Pancreas (tissue), 10 donors: ENCODE data around the gene REPS2. TPM values are rescaled to one million over a fixed set of nuclear protein-coding genes. Genes with fewer than 3 reads are reported as not detected.

Experiments used
- ATAC-seq, 4 donors: fragments of 200-7000 bp; cut with Tn5 transposase; one replicate each; pipeline versions ENCODE4 v1.8.0 to v1.9.1; 2020; ENCODE audit warnings: mild to moderate bottlenecking in 4 of 4, moderate library complexity in 4 of 4
- DNase-seq, 6 donors: peaks; one replicate each; pipeline ENCODE4 v3.0.0-alpha.2; 2020
- FAIRE-seq: peaks from 2 replicates; lab custom pipeline; 2012; peaks lifted over from hg19 to GRCh38; lab: Jason Lieb, UNC
- H3K27ac ChIP-seq, 4 donors: fragments of 200-600 bp; sonication (generic); 1 replicate in 3 of 4; 2 replicates in 1 of 4; pipeline versions ENCODE4 v1.5.0 to v1.8.0; 2020
- H3K27me3 ChIP-seq, 4 donors: fragments of 200-600 bp; one replicate each; pipeline ENCODE4 v1.8.0; 2021
- H3K36me3 ChIP-seq, 3 donors: fragments of 200-600 bp; sonication (generic) in 1 of 3; one replicate each; pipeline versions ENCODE4 v1.5.0 to v1.8.0; 2020 to 2021
- H3K4me1 ChIP-seq, 3 donors: fragments of 200-600 bp; one replicate each; pipeline ENCODE4 v1.8.0; 2021
- H3K4me3 ChIP-seq, 4 donors: fragments of 200-600 bp; sonication (generic) in 2 of 4; one replicate each; pipeline versions ENCODE4 v1.5.0 to v1.8.0; 2020 to 2021
- H3K9me3 ChIP-seq, 4 donors: fragments of 200-600 bp; one replicate each; pipeline ENCODE4 v1.8.0; 2021
- WGBS, 2 donors: extraction: QIAGEN DNeasy Blood & Tissue Kit; methylation state at CpG; one replicate each; pipeline ENCODE4 v1.1.7; 2013; 5-methylcytosine and 5-hydroxymethylcytosine counted together
- intact Hi-C, 3 donors: fragments of 100-400 bp; cut with DNase I; formaldehyde crosslinking; loops; one replicate each; pipeline versions ENCODE4 v1.11.1 to v1.14.2; 2022
- polyA plus RNA-seq, 2 donors: library from polyadenylated mRNA; stranded (reverse); fragments of 200-250 nt; gene quantifications; one replicate each; pipeline ENCODE4 v1.2.3, GENCODE V29; 2013
- total RNA-seq, 6 donors: library from RNA; stranded (reverse); fragmentation: NEBNext Ultra II Directional in 4 of 6; extraction: Animal tissue kit (Norgen Biotek cat#: 25700) in 4 of 6; gene quantifications; one replicate each; pipeline versions ENCODE4 v1.2.1 to v1.2.4, GENCODE V29; 2021 to 2023
- TF ChIP-seq, protein P1 (sequence below), 4 donors: fragments of 200-600 bp; sonication (generic) in 3 of 4; IDR thresholded peaks; one replicate each; pipeline versions ENCODE4 v1.5.0 to v1.8.0; 2021; ENCODE audit warnings: antibody characterized with exemption in 4 of 4
- donor health status: healthy with polysubstance abuse.
- donor health status: DM: no; HTN: no; CAD: no; lungs with moderate emphysema.
- donor health status: DM: no; HTN: no; CAD: no.
- donor health status: control.
- donor health status: control.
- donor health status: Bipolar disorder and iron deficiency.
- donor health status: DM: yes; HTN: yes; CAD: no.
- donor health status: DM: no; HTN: no; CAD: no.
- donor health status: DM: no; HTN: no; CAD: no.
- donor health status: DM: yes; HTN: yes; CAD: no.

REPS2 gene
- total and polyA plus RNA-seq, 8 donors, result 5.2 to 29.3 (median 15.3) TPM

DNA sequence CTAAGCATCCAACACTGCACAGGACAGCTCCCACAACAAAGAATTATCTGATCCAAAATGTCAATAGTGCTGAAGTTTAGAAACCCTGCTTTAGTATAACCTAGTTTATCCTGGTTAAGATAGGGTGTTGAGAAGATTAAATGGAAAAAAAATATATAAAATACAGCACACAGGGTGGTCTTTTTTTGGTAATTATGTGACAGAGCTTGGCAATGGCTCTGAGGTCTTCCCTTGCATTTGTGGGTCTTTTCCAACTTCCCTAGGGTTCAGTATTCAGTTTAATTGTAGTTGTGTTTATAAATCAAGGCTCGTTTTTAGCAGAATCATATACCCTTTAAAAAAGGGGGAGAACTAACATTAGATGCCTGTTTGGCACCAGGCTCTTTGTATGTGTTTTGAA is 36.6 kb downstream of the REPS2 start:
- Histone ChIP-seq H3K27ac (no peak overlapping the region), H3K9me3 (no peaks in the 10 kb centered on the region), H3K4me3 (no peak overlapping the region), H3K27me3 (no peaks in the 10 kb centered on the region), H3K36me3 (no peaks in the 10 kb centered on the region), H3K4me1 (peaks cover 0 to 4% (median 0%) of the 10 kb centered on the region in 3 donors)
- WGBS, 2 donors, result 64 to 72% methylated on average over 1 of the region's 1 CpG
- TF ChIP-seq, protein P1, sequence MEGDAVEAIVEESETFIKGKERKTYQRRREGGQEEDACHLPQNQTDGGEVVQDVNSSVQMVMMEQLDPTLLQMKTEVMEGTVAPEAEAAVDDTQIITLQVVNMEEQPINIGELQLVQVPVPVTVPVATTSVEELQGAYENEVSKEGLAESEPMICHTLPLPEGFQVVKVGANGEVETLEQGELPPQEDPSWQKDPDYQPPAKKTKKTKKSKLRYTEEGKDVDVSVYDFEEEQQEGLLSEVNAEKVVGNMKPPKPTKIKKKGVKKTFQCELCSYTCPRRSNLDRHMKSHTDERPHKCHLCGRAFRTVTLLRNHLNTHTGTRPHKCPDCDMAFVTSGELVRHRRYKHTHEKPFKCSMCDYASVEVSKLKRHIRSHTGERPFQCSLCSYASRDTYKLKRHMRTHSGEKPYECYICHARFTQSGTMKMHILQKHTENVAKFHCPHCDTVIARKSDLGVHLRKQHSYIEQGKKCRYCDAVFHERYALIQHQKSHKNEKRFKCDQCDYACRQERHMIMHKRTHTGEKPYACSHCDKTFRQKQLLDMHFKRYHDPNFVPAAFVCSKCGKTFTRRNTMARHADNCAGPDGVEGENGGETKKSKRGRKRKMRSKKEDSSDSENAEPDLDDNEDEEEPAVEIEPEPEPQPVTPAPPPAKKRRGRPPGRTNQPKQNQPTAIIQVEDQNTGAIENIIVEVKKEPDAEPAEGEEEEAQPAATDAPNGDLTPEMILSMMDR (IDR thresholded peaks at IDR 0.05), result no peak
- DNase-seq, result no peak
- ATAC-seq, result no peak
- FAIRE-seq, result no peak
- intact Hi-C loops, result no loop called here

DNA sequence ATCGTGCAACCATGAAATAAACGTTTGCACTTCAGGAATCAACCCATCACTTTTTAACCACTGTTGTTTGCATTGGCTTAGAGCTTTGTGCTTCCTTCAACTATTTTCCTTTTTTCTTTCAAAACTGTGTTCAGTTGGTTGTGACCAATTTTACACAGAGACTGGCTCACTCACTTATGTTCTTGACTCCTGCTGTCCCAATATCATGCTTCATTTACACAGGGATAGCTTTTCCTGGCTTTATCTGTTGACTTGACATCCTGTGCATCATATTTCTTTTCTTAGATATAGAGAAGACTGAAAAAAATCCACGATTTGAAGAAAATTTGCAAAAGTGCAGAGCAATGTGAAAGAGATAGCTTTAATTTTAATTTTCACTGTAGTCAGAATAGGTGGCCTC is 38.8 kb downstream of the REPS2 start:
- H3K4me1 ChIP-seq, result no peaks in the 10 kb centered on the region
- no peak overlapping the region for H3K27ac ChIP-seq
- no peaks in the 10 kb centered on the region for H3K27me3 ChIP-seq
- no peaks in the 10 kb centered on the region for H3K9me3 ChIP-seq
- H3K36me3 ChIP-seq, result no peaks in the 10 kb centered on the region
- no peak overlapping the region for H3K4me3 ChIP-seq
- DNase-seq, result no peak
- FAIRE-seq, result no peak
- no peak for ATAC-seq
- TF ChIP-seq, protein P1 (IDR thresholded peaks at IDR 0.05), result no peak
- WGBS, 2 donors, result 25 to 32% methylated on average over 3 of the region's 3 CpGs
- intact Hi-C loops, result no loop called here

DNA sequence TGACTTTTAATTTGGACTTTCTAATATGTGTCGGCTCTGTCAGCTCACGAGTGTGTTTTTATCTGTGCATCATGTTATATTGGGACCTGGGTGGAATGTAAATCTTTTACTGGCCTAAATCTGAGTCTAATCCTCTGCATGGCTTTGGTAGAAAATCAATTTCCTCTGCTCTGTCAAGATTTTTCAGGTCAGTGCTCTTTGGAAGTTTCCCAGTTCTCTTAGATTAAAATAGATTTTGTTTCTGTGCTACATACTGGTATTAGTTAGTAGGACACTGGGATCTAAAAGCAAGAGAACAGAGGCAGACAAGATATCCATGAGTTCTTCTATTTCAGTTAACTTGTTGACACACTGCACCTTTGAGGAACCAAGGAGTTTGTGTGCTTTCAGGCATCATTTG is 39.7 kb downstream of the REPS2 start:
- Histone ChIP-seq H3K4me3 (no peak overlapping the region), H3K27me3 (no peaks in the 10 kb centered on the region), H3K27ac (no peak overlapping the region), H3K9me3 (no peaks in the 10 kb centered on the region), H3K4me1 (no peaks in the 10 kb centered on the region), H3K36me3 (no peaks in the 10 kb centered on the region)
- TF ChIP-seq, protein P1 (IDR thresholded peaks at IDR 0.05), result no peak
- DNase-seq (no peak), ATAC-seq (no peak), FAIRE-seq (no peak)
- intact Hi-C loops, result no loop called here
- 47 to 55% methylated on average over 2 of the region's 2 CpGs for WGBS, 2 donors

DNA sequence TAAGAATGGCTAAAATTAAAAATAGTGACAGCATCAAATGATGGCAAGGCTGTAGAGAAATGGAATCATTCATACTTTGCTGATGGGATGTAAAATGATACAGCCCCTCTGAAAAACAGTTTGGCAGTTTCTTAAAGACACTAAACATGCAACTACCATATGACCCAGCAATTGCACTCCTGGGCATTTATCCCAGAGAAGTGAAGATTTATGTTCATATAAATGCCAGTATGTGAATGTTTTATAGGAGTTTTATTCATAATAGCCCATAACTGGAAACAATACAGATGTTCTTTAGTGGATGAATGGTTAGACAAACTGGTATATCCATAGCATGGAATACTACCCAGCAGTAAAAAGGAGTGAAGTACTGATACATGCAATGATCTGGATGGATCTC is 43.3 kb downstream of the REPS2 start:
- no peak for ATAC-seq
- H3K4me3 ChIP-seq, result no peak overlapping the region
- intact Hi-C loops, result no loop called here
- peak; percentile 47 for FAIRE-seq
- DNase-seq, result no peak
- TF ChIP-seq, protein P1 (IDR thresholded peaks at IDR 0.05), result no peak
- no peaks in the 10 kb centered on the region for H3K36me3 ChIP-seq
- H3K4me1 ChIP-seq, result no peaks in the 10 kb centered on the region
- H3K9me3 ChIP-seq, result no peaks in the 10 kb centered on the region
- H3K27ac ChIP-seq, result no peak overlapping the region
- H3K27me3 ChIP-seq, result no peaks in the 10 kb centered on the region

DNA sequence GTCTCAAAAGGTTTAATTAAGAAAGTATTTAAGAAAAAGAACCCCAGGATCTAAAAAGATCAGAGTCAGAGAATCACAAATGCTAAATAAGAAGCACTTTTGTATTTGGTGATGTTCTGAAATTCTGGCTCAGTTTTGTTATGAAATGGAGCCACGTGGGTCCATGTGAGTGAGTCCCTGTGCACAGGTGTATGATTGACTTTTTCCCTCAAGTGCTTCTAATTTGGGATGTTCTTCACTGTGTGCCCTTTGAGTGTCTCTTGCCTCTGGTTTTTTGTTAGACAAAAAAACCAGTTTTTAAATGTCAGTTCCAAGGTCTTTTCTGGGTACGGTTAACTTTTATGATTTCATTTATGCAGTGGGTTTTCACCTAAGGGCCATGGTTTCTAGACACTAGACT is 44.4 kb downstream of the REPS2 start:
- H3K4me1 ChIP-seq, result no peaks in the 10 kb centered on the region
- no peaks in the 10 kb centered on the region for H3K36me3 ChIP-seq
- no peaks in the 10 kb centered on the region for H3K9me3 ChIP-seq
- WGBS, 2 donors, result 78 to 89% methylated on average over 2 of the region's 2 CpGs
- no peaks in the 10 kb centered on the region for H3K27me3 ChIP-seq
- DNase-seq (no peak), ATAC-seq (no peak), FAIRE-seq (no peak)
- H3K27ac ChIP-seq, result no peak overlapping the region
- TF ChIP-seq, protein P1 (IDR thresholded peaks at IDR 0.05), result no peak
- no peak overlapping the region for H3K4me3 ChIP-seq
- intact Hi-C loops, result no loop called here
